LNCaP clone FGC (cell line): ENCODE results near the gene KRT4.

Source experiments
- DNase-seq: peaks from one replicate; pipeline ENCODE4 v3.0.0-alpha.2; 2011; ENCODE audit warnings: low read depth
- H3K4me3 ChIP-seq: 2 replicates; pipeline ENCODE4 v1.5.1; 2011; ENCODE audit warnings: mild to moderate bottlenecking, low read depth, low read length, control low read depth
- TF ChIP-seq, protein P1 (sequence below): IDR thresholded peaks from 2 replicates; pipeline ENCODE4 v1.5.1; 2012; ENCODE audit warnings: mild to moderate bottlenecking; ENCODE audit not compliant: control insufficient read depth, insufficient read depth; ENCODE audit errors: extremely low read depth

The KRT4 gene

DNA sequence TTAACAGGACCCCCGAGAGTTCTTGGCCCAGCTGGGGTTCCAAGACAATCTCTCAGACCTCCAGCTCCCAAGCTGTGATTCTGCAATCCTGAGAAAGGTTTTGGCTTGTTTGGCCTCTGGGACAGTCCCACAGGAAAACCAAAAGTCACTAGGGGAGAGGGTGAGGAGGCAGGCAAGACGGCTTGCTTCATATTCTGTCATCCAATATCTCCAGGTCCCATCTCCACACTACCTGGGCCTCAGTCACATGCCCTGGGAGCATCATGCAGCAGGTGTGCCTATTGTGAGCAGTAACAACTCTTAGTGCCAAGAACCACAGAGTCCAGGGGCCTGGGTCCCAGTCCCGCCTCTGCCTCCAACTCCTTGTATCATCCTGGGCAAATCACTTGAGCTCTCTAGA lies 18.5 kb upstream of the KRT4 start:
- no peak for DNase-seq
- no peak overlapping the region for H3K4me3 ChIP-seq
- TF ChIP-seq, protein P1, sequence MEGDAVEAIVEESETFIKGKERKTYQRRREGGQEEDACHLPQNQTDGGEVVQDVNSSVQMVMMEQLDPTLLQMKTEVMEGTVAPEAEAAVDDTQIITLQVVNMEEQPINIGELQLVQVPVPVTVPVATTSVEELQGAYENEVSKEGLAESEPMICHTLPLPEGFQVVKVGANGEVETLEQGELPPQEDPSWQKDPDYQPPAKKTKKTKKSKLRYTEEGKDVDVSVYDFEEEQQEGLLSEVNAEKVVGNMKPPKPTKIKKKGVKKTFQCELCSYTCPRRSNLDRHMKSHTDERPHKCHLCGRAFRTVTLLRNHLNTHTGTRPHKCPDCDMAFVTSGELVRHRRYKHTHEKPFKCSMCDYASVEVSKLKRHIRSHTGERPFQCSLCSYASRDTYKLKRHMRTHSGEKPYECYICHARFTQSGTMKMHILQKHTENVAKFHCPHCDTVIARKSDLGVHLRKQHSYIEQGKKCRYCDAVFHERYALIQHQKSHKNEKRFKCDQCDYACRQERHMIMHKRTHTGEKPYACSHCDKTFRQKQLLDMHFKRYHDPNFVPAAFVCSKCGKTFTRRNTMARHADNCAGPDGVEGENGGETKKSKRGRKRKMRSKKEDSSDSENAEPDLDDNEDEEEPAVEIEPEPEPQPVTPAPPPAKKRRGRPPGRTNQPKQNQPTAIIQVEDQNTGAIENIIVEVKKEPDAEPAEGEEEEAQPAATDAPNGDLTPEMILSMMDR, result no peak

DNA sequence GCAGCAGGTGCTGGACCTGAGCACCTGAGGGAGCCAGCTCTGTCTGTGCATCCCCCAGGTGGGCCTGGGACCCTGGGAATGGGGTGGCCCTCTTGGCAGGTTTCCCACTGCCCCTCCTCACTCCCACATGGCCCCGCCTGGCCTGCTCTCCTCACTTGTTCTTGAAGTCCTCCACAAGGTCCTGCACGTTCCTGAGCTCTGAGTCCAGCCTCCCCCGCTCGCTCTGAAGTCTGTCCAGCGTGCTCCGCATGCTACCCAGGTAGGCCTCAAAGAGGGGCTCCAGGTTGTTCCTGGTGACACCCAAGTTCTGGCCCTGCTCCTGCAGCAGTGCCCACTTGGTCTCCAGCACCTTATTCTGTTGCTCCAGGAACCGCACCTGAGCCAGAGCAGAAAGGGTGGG lies 17.3 kb upstream of the KRT4 start:
- H3K4me3 ChIP-seq, result no peak overlapping the region
- DNase-seq, result no peak
- TF ChIP-seq, protein P1, result no peak

DNA sequence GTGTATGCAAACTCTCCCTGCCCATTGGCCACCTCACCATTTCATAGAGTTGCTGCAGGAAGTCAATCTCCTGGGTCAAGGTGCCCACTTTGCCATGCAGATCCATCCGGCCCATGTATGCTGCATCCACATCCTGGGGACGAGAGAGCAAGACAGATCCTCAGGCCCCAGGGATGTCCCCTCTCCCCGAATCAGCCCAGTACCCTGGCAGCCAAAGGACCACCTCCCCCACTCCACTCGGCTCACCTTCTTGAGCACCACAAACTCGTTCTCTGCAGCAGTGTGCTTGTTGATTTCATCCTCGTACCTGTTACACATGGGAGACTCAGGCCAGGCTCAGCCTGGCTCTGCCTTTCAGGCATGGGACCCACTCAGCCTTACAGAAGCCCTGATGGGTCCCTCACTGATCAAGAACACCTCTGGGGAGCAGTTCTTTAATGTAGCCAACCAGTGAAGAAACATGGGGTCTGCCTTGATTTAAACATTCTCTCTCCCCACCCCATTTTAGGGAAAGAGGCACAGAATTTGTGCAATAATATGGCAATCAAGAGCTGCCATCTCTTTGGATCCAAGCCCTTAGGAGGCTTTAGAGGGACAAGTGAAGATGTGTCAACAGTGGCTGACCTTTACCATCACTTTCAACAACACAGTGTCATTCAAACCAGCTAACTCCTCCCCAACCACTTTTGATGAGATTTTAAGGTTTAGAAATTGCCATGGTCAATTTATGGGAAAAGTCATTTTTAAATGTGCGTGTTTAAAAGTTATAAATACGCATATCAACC lies 16.3 kb upstream of the KRT4 start:
- H3K4me3 ChIP-seq, result no peak overlapping the region
- DNase-seq, result no peak
- TF ChIP-seq, protein P1, result no peak

DNA sequence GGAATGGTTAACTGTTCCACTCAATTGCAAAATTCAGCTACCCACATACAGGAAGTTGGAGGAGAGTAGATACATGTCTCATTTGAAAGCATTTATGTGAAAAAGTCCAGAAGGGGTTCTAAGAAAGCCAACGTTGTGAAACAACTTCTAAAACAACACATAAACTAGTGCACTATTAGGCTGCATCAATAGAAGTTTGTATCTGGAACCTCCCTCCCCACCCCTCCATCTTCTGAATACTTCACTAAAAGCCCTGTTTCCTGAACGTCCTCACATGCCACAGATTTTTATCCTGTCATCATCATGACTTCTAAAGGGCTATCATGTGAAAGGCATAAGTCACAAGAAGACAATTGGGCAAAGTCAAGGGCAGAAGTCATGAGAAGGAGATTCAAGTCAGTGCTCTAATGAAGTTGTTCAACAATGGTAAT lies 14.7 kb upstream of the KRT4 start:
- H3K4me3 ChIP-seq, result no peak overlapping the region
- DNase-seq, result no peak
- TF ChIP-seq, protein P1, result no peak

DNA sequence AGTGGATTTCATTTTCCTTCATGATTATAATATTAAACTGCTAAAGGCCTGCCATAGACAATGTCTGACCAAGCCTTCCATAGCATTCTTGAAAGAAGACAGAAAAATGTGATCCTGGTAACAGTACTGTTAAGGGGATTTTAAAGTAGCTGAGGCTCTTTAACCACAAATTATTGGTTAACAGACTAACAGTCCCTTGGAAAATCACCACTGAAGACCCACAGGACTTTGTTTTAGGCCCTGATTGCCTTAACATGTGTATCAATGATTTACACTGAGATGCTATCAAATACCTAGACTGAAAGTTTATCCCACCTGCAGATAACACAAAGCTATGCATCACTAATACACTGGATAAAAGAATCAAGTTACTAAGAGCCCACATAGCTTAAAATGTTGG lies 14.2 kb upstream of the KRT4 start:
- no peak overlapping the region for H3K4me3 ChIP-seq
- DNase-seq, result no peak
- TF ChIP-seq, protein P1, result no peak

DNA sequence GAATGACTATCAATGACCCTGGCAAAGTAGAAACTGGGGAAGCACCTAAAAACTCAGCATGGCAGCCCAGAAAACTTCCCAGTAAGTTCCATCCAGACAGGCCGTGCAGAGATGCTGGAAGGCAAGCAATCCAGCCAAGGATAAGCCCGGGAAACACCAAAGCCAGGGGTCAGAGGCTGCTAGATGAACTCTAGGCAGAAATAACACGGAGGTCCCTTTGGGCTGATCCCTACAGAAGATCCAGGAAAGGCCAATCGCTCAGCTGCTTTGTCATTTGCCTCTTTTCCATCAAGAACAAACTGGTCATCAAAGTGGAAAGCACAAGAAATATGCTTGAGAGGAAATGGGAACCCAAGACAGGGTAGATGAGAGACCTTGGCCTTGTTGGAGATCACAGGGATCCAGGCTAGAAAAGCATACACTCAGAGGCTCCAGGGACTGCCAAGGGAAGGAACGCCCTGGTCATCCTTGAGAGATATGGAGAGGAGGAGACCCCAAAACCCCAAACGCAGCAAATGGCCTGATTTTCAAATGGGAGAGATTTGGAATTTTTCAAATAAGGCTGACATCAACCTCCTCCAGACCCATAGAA lies 13.7 kb upstream of the KRT4 start:
- TF ChIP-seq, protein P1, result no peak
- DNase-seq, result no peak
- no peak overlapping the region for H3K4me3 ChIP-seq
